ENCODE measurements around the gene NFKBIE. TPM values are rescaled to one million over a fixed set of nuclear protein-coding genes. Genes with fewer than 3 reads are reported as not detected.

Gene NFKBIE
- total and polyA plus RNA-seq, 2 of the 13 experiments (the other 11 are each of a cell fraction or from before 2014, with no cell fraction given): 6.7 to 14.5 TPM

DNA sequence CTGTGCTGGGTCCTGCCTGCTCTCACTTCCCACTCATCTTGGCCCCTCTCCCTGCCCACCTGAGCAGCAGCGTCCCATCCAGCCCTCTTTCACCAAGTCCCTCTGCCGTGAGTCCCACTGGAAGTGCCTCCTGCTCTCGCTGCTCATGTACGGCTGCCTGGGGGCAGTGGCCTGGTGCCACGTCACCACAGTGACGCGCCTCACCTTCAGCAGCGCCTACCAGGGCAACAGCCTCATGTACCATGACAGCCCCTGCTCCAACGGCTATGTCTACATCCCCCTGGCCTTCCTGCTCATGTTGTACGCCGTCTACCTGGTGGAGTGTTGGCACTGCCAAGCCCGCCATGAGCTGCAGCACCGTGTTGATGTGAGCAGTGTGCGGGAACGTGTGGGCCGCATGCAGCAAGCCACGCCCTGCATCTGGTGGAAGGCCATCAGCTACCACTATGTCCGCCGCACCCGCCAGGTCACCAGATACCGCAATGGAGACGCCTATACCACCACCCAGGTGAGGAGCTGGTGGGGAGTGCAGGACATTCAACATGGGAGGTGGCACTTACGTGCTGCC lies 7.7 kb upstream of the NFKBIE start:
- ChIA-PET CTCF (ENCODE audit: low intra/inter-chr PET ratio, low total read pairs) (no interaction called here), POLR2A (no interaction called here)
- WGBS (ENCODE audit: low lambda C conversion rate): 36% methylated on average over 22 of the region's 23 CpGs
- TF ChIP-seq CREB1 (IDR thresholded peaks at IDR 0.05) (peak; percentile 79), CREB1 (CRISPR knock-in tag; IDR thresholded peaks at IDR 0.05) (no peak), ZNF768 (CRISPR knock-in tag; IDR thresholded peaks at IDR 0.05) (peak; percentile 26; the same call in 1 of the 2 replicates)
- TF ChIP-seq, protein P1, sequence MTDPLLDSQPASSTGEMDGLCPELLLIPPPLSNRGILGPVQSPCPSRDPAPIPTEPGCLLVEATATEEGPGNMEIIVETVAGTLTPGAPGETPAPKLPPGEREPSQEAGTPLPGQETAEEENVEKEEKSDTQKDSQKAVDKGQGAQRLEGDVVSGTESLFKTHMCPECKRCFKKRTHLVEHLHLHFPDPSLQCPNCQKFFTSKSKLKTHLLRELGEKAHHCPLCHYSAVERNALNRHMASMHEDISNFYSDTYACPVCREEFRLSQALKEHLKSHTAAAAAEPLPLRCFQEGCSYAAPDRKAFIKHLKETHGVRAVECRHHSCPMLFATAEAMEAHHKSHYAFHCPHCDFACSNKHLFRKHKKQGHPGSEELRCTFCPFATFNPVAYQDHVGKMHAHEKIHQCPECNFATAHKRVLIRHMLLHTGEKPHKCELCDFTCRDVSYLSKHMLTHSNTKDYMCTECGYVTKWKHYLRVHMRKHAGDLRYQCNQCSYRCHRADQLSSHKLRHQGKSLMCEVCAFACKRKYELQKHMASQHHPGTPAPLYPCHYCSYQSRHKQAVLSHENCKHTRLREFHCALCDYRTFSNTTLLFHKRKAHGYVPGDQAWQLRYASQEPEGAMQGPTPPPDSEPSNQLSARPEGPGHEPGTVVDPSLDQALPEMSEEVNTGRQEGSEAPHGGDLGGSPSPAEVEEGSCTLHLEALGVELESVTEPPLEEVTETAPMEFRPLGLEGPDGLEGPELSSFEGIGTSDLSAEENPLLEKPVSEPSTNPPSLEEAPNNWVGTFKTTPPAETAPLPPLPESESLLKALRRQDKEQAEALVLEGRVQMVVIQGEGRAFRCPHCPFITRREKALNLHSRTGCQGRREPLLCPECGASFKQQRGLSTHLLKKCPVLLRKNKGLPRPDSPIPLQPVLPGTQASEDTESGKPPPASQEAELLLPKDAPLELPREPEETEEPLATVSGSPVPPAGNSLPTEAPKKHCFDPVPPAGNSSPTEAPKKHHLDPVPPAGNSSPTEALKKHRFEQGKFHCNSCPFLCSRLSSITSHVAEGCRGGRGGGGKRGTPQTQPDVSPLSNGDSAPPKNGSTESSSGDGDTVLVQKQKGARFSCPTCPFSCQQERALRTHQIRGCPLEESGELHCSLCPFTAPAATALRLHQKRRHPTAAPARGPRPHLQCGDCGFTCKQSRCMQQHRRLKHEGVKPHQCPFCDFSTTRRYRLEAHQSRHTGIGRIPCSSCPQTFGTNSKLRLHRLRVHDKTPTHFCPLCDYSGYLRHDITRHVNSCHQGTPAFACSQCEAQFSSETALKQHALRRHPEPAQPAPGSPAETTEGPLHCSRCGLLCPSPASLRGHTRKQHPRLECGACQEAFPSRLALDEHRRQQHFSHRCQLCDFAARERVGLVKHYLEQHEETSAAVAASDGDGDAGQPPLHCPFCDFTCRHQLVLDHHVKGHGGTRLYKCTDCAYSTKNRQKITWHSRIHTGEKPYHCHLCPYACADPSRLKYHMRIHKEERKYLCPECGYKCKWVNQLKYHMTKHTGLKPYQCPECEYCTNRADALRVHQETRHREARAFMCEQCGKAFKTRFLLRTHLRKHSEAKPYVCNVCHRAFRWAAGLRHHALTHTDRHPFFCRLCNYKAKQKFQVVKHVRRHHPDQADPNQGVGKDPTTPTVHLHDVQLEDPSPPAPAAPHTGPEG (CRISPR knock-in tag; IDR thresholded peaks at IDR 0.05): no peak
- TF ChIP-seq, protein P2, sequence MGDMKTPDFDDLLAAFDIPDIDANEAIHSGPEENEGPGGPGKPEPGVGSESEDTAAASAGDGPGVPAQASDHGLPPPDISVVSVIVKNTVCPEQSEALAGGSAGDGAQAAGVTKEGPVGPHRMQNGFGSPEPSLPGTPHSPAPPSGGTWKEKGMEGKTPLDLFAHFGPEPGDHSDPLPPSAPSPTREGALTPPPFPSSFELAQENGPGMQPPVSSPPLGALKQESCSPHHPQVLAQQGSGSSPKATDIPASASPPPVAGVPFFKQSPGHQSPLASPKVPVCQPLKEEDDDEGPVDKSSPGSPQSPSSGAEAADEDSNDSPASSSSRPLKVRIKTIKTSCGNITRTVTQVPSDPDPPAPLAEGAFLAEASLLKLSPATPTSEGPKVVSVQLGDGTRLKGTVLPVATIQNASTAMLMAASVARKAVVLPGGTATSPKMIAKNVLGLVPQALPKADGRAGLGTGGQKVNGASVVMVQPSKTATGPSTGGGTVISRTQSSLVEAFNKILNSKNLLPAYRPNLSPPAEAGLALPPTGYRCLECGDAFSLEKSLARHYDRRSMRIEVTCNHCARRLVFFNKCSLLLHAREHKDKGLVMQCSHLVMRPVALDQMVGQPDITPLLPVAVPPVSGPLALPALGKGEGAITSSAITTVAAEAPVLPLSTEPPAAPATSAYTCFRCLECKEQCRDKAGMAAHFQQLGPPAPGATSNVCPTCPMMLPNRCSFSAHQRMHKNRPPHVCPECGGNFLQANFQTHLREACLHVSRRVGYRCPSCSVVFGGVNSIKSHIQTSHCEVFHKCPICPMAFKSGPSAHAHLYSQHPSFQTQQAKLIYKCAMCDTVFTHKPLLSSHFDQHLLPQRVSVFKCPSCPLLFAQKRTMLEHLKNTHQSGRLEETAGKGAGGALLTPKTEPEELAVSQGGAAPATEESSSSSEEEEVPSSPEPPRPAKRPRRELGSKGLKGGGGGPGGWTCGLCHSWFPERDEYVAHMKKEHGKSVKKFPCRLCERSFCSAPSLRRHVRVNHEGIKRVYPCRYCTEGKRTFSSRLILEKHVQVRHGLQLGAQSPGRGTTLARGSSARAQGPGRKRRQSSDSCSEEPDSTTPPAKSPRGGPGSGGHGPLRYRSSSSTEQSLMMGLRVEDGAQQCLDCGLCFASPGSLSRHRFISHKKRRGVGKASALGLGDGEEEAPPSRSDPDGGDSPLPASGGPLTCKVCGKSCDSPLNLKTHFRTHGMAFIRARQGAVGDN (CRISPR knock-in tag; IDR thresholded peaks at IDR 0.05): peak; percentile 16; the same call in 1 of the 2 replicates
- H3K27me3 ChIP-seq (ENCODE audit: control insufficient read depth in 1 of 2, insufficient read depth in 2 of 2, low read length in 2 of 2): peaks cover 35 to 89% of the 10 kb centered on the region in 2 experiments
- no peaks in the 10 kb centered on the region for H3K36me3 ChIP-seq (replicated peaks in 1 of 2; ENCODE audit: control insufficient read depth in 1 of 2, insufficient read depth in 2 of 2, low read length in 2 of 2)
- H3K79me2 ChIP-seq (ENCODE audit: insufficient read depth, low read length): no peaks in the 10 kb centered on the region
- no peak overlapping the region for H3K4me2 ChIP-seq (ENCODE audit: low read depth, low read length)
- no TSS peak for BruUV-seq (replicated peaks)
- H3K9me3 ChIP-seq (ENCODE audit: low read length): no peaks in the 10 kb centered on the region
- in situ Hi-C loops (cut with HindIII; ENCODE audit: extremely low pct_ligation_motif_present, low pct_unique_long_range_greater_than_20kb): loop anchor here (5.0 kb wide), 1 partner anchor 64 kb away; no protein-coding TSS in a partner anchor
- DNase-seq (ENCODE audit: low spot score): no peak
- H3K4me3 ChIP-seq (replicated peaks in 1 of 3; ENCODE audit: insufficient read depth in 1 of 3, low read depth in 2 of 3, low read length in 3 of 3): no peak overlapping the region
- no peak for FAIRE-seq
- peaks cover 3% of the 10 kb centered on the region; the same call in 1 of the 2 replicates for H4K20me1 ChIP-seq (ENCODE audit: insufficient read depth, low read length)
- no peak for ATAC-seq
- no peak overlapping the region for H3K27ac ChIP-seq (ENCODE audit: extremely low read length, insufficient read depth, low read length)
- peaks cover 40% of the 10 kb centered on the region for H3K4me1 ChIP-seq (ENCODE audit: insufficient read depth, low read length)
- H2AFZ ChIP-seq (ENCODE audit: low read length): no peak overlapping the region
- no peak overlapping the region for H3K9ac ChIP-seq (ENCODE audit: insufficient read depth, low read depth, low read length)
- intact Hi-C loops (cut with micrococcal nuclease; ENCODE audit: unreplicated experiment): no loop called here

All from HepG2 (cell line).